ENCODE data around the gene SPAG9. TPM values are rescaled to one million over a fixed set of nuclear protein-coding genes. Genes with fewer than 3 reads are reported as not detected.
"Not testable (repeated sequence)": the region's sequence is repeated elsewhere in the genome, so short reads cannot be mapped to it uniquely, and the experiment has no call there.

Gene SPAG9
- total RNA-seq, 1 donor: 192 TPM

- Histone ChIP-seq H3K9me3 (ENCODE audit: low read depth, low read length) (no peaks in the 10 kb centered on the region), H3K36me3 (ENCODE audit: insufficient read depth, low read length) (no peaks in the 10 kb centered on the region), H3K79me2 (ENCODE audit: insufficient read depth, low read length) (peaks cover 7% of the 10 kb centered on the region), H2AFZ (ENCODE audit: low read length) (peak overlapping the region; percentile 22), H3K4me3 (ENCODE audit: insufficient read depth, low read length) (no peak overlapping the region), H3K27me3 (ENCODE audit: insufficient read depth, low read length) (no peaks in the 10 kb centered on the region), H4K20me1 (ENCODE audit: insufficient read depth, low read length) (no peaks in the 10 kb centered on the region), H3K4me2 (ENCODE audit: insufficient read depth, low read length) (no peak overlapping the region), H3K27ac (ENCODE audit: low read depth, low read length) (no peak overlapping the region), H3K4me1 (ENCODE audit: insufficient read depth, low read length) (peaks cover 15% of the 10 kb centered on the region)
- no peak for DNase-seq (ENCODE audit: insufficient read length, low spot score, missing footprints)
- TF ChIP-seq CTCF (IDR thresholded peaks at IDR 0.05; ENCODE audit: extremely low read depth, low read depth, low read length): no peak
These were observed 4.2 kb upstream of the SPAG9 start for GRCh38 chr17:51124640-51125503.

- Histone ChIP-seq H3K4me2 (ENCODE audit: insufficient read depth, low read length) (peak overlapping the region; percentile 94), H3K79me2 (ENCODE audit: insufficient read depth, low read length) (peaks cover 30% of the 10 kb centered on the region), H4K20me1 (ENCODE audit: insufficient read depth, low read length) (peaks cover 18% of the 10 kb centered on the region), H3K4me1 (ENCODE audit: insufficient read depth, low read length) (peaks cover 29% of the 10 kb centered on the region), H3K27ac (ENCODE audit: low read depth, low read length) (peak overlapping the region; percentile 99), H2AFZ (ENCODE audit: low read length) (peak overlapping the region; percentile 53)
- H3K36me3 ChIP-seq (ENCODE audit: insufficient read depth, low read length); H3K9me3 ChIP-seq (ENCODE audit: low read depth, low read length); H3K4me3 ChIP-seq (ENCODE audit: insufficient read depth, low read length); H3K27me3 ChIP-seq (ENCODE audit: insufficient read depth, low read length): not testable (repeated sequence)
- DNase-seq (ENCODE audit: insufficient read length, low spot score, missing footprints): peak; percentile 84
These were observed 1.9 kb upstream of the SPAG9 start for GRCh38 chr17:51122473-51123115.

- Histone ChIP-seq H3K4me1 (ENCODE audit: insufficient read depth, low read length) (peaks cover 33% of the 10 kb centered on the region), H2AFZ (ENCODE audit: low read length) (peak overlapping the region; percentile 53), H3K79me2 (ENCODE audit: insufficient read depth, low read length) (peaks cover 37% of the 10 kb centered on the region)
These were observed 1.2 kb upstream of the SPAG9 start for GRCh38 chr17:51121620-51122472.

More at GRCh38 chr17:51121620-51122472, 1.2 kb upstream of the SPAG9 start:
- Histone ChIP-seq H4K20me1 (ENCODE audit: insufficient read depth, low read length) (peaks cover 22% of the 10 kb centered on the region), H3K9me3 (ENCODE audit: low read depth, low read length) (no peaks in the 10 kb centered on the region), H3K4me3 (ENCODE audit: insufficient read depth, low read length) (peak overlapping the region; percentile 73), H3K4me2 (ENCODE audit: insufficient read depth, low read length) (peak overlapping the region; percentile 94), H3K27me3 (ENCODE audit: insufficient read depth, low read length) (no peaks in the 10 kb centered on the region), H3K27ac (ENCODE audit: low read depth, low read length) (peak overlapping the region; percentile 99), H3K36me3 (ENCODE audit: insufficient read depth, low read length) (no peaks in the 10 kb centered on the region)
- peak; percentile 98 for DNase-seq (ENCODE audit: insufficient read length, low spot score, missing footprints)
- no peak for TF ChIP-seq CTCF (IDR thresholded peaks at IDR 0.05; ENCODE audit: extremely low read depth, low read depth, low read length)
